Liver (tissue), 9 donors: ENCODE measurements around the gene CRADD. TPM values are rescaled to one million over a fixed set of nuclear protein-coding genes. Genes with fewer than 3 reads are reported as not detected.

Source experiments
- DNase-seq: peaks from one replicate; pipeline ENCODE4 v3.0.0-alpha.2; 2017; ENCODE audit warnings: low spot score
- H3K27ac ChIP-seq, 2 donors: one replicate each; pipeline ENCODE4 v1.7.0; 2013; ENCODE audit warnings: inconsistent platforms in 2 of 2, low read length in 2 of 2, control low read depth in 1 of 2, low read depth in 1 of 2, mild to moderate bottlenecking in 1 of 2
- H3K27me3 ChIP-seq, 4 donors: one replicate each; pipeline versions ENCODE4 v1.6.1 to v1.7.0; 2013; ENCODE audit warnings: low read length in 3 of 4, inconsistent platforms in 1 of 4, mild to moderate bottlenecking in 1 of 4, moderate library complexity in 1 of 4; ENCODE audit not compliant: control insufficient read depth in 4 of 4, insufficient read depth in 4 of 4
- H3K36me3 ChIP-seq, 4 donors: one replicate each; pipeline versions ENCODE4 v1.6.1 to v1.7.0; 2013; ENCODE audit warnings: low read length in 3 of 4, mild to moderate bottlenecking in 3 of 4, low read depth in 1 of 4, moderate library complexity in 1 of 4; ENCODE audit not compliant: control insufficient read depth in 4 of 4, insufficient read depth in 3 of 4
- H3K4me1 ChIP-seq, 4 donors: one replicate each; pipeline versions ENCODE4 v1.6.1 to v1.7.0; 2013; ENCODE audit warnings: low read length in 3 of 4, mild to moderate bottlenecking in 3 of 4, moderate library complexity in 1 of 4; ENCODE audit not compliant: control insufficient read depth in 4 of 4, insufficient read depth in 4 of 4
- H3K4me3 ChIP-seq, 3 donors: one replicate each; pipeline versions ENCODE4 v1.6.1 to v1.7.0; 2013; ENCODE audit warnings: low read length in 3 of 3, control low read depth in 1 of 3, low read depth in 1 of 3, mild to moderate bottlenecking in 1 of 3
- H3K9ac ChIP-seq, 2 donors: one replicate each; pipeline ENCODE4 v1.7.0; 2013; ENCODE audit warnings: low read length in 2 of 2, mild to moderate bottlenecking in 2 of 2, moderate library complexity in 2 of 2, control low read depth in 1 of 2, low read depth in 1 of 2
- H3K9me3 ChIP-seq, 4 donors: one replicate each; pipeline versions ENCODE4 v1.6.1 to v1.7.0; 2013; ENCODE audit warnings: low read length in 3 of 4; ENCODE audit not compliant: control insufficient read depth in 4 of 4
- EGR1 ChIP-seq, 2 donors: IDR thresholded peaks; 2 replicates each; pipeline ENCODE4 v1.6.1; 2016 to 2018; ENCODE audit warnings: antibody characterized with exemption in 2 of 2, low read depth in 2 of 2
- FOXA1 ChIP-seq: IDR thresholded peaks from 2 replicates; pipeline ENCODE4 v1.6.1; 2016; ENCODE audit warnings: antibody characterized with exemption
- FOXA2 ChIP-seq: IDR thresholded peaks from 2 replicates; pipeline ENCODE4 v1.6.1; 2016; ENCODE audit warnings: antibody characterized with exemption
- GABPA ChIP-seq, 2 donors: IDR thresholded peaks in 1 of 2; conservative IDR thresholded peaks in 1 of 2; 2 replicates each; pipeline ENCODE4 v1.6.1; 2016; ENCODE audit warnings: antibody characterized with exemption in 2 of 2, mild to moderate bottlenecking in 1 of 2, moderate library complexity in 1 of 2
- HNF4A ChIP-seq, 2 donors: conservative IDR thresholded peaks; 2 replicates each; pipeline ENCODE4 v1.6.1; 2016; ENCODE audit warnings: antibody characterized with exemption in 2 of 2, mild to moderate bottlenecking in 2 of 2
- HNF4G ChIP-seq: IDR thresholded peaks from 2 replicates; pipeline ENCODE4 v1.6.1; 2016; ENCODE audit warnings: antibody characterized with exemption
- JUND ChIP-seq, 2 donors: IDR thresholded peaks; 2 replicates each; pipeline ENCODE4 v1.6.1; 2016; ENCODE audit warnings: antibody characterized with exemption in 2 of 2
- NR2F2 ChIP-seq: IDR thresholded peaks from 2 replicates; pipeline ENCODE4 v1.6.1; 2016; ENCODE audit warnings: antibody characterized with exemption
- RAD21 ChIP-seq, 2 donors: IDR thresholded peaks; 2 replicates each; pipeline ENCODE4 v1.6.1; 2016; ENCODE audit warnings: antibody characterized with exemption in 2 of 2, mild to moderate bottlenecking in 2 of 2
- RXRA ChIP-seq, 2 donors: IDR thresholded peaks; 2 replicates each; pipeline ENCODE4 v1.6.1; 2017 to 2018; ENCODE audit warnings: antibody characterized with exemption in 2 of 2, mild to moderate bottlenecking in 1 of 2
- SP1 ChIP-seq: IDR thresholded peaks from 2 replicates; pipeline ENCODE4 v1.6.1; 2018; ENCODE audit warnings: antibody characterized with exemption, mild to moderate bottlenecking
- TAF1 ChIP-seq: conservative IDR thresholded peaks from 2 replicates; pipeline ENCODE4 v1.6.1; 2016; ENCODE audit warnings: antibody characterized with exemption, mild to moderate bottlenecking
- YY1 ChIP-seq: IDR thresholded peaks from 2 replicates; pipeline ENCODE4 v1.6.1; 2016; ENCODE audit warnings: antibody characterized with exemption, mild to moderate bottlenecking
- WGBS: extraction: QIAGEN DNeasy Blood & Tissue Kit; methylation state at CpG from one replicate; pipeline ENCODE4 v1.1.7; 2013; 5-methylcytosine and 5-hydroxymethylcytosine counted together
- polyA plus RNA-seq, 2 donors: library from polyadenylated mRNA; stranded (reverse) in 1 of 2; unstranded in 1 of 2; fragments of 200-250 nt in 1 of 2; fragments of >200 nt in 1 of 2; fragmentation: Nextera tagmentation in 1 of 2; extraction: Ambion mirVana in 1 of 2; gene quantifications; one replicate each; pipeline versions ENCODE4 v1.2.1 to v1.2.3, GENCODE V29; 2013 to 2015
- total RNA-seq, 2 donors: library from RNA; depleted of rRNA; stranded (reverse); fragments of >200 nt; gene quantifications; one replicate each; pipeline ENCODE4 v1.2.3, GENCODE V29; 2014
- TF ChIP-seq, protein P1 (sequence below): IDR thresholded peaks from 2 replicates; pipeline ENCODE4 v1.6.1; 2016; ENCODE audit warnings: antibody characterized with exemption
- TF ChIP-seq, protein P2 (sequence below): IDR thresholded peaks from 2 replicates; pipeline ENCODE4 v1.6.1; 2016; ENCODE audit warnings: antibody characterized with exemption, mild to moderate bottlenecking
- TF ChIP-seq, protein P3 (sequence below): IDR thresholded peaks from 2 replicates; pipeline ENCODE4 v1.6.1; 2016; ENCODE audit warnings: antibody characterized with exemption
- TF ChIP-seq, protein P4 (sequence below): IDR thresholded peaks from 2 replicates; pipeline ENCODE4 v1.6.1; 2016; ENCODE audit warnings: antibody characterized with exemption
- TF ChIP-seq, protein P5 (sequence below): fragments of 150-350 bp; IDR thresholded peaks from 2 replicates; pipeline ENCODE4 v1.5.1; 2017; ENCODE audit warnings: improper control_type of control experiment, low read depth, low read length; ENCODE audit not compliant: missing input control
- donor health status: healthy.
- donor health status: healthy.
- donor health status: healthy.
- donor health status: healthy.
- donor health status: healthy.

Gene CRADD
- total and polyA plus RNA-seq, 4 donors, result 19.4 to 48.9 (median 29.6) TPM

DNA sequence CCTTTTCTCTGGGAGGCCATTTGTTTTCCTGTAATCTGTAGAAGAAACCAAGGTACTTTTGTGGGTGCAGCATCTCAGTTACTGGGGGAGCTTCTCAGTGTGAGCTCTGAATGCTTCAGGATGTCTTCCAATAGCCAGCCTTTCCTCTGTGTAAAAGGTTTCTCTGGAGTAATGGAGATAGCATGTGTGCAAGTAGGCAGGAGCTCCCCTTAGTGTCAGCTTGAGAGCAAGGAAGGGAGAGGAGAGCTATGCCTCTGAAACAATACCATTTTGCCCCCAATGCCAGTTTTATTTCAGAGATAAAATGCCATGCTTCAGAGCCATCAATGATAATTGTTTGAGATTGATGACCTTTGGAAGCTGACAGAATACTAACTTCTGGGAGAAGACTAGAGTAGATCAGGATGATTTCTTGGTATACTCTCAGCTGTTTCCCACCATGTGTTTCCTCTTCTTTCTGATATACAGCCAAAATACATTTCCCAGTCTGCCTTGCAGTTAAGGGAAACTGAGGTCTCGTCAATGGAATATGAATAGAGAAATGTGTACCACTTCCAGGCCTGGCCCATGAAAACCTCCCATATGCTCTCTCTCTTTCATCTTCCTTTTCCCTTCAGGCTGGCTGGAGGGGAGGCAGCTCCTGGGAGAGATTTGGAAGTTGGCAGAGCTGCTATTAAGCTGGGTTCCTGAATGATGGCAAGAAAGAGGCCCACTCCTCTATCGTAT lies 125.7 kb downstream of the CRADD start:
- Histone ChIP-seq H3K27me3 (no peaks in the 10 kb centered on the region), H3K36me3 (no peaks in the 10 kb centered on the region), H3K27ac (no peak overlapping the region), H3K4me3 (no peak overlapping the region), H3K9me3 (no peaks in the 10 kb centered on the region), H3K4me1 (peaks cover 0 to 9% (median 1%) of the 10 kb centered on the region in 4 donors), H3K9ac (no peak overlapping the region)
- DNase-seq, result no peak
- TF ChIP-seq RAD21 (IDR thresholded peaks at IDR 0.05), result peak; percentile 65 to 71
- no peak for TF ChIP-seq RXRA (IDR thresholded peaks at IDR 0.05)
- TF ChIP-seq JUND (IDR thresholded peaks at IDR 0.05), result no peak
- TF ChIP-seq, protein P1, sequence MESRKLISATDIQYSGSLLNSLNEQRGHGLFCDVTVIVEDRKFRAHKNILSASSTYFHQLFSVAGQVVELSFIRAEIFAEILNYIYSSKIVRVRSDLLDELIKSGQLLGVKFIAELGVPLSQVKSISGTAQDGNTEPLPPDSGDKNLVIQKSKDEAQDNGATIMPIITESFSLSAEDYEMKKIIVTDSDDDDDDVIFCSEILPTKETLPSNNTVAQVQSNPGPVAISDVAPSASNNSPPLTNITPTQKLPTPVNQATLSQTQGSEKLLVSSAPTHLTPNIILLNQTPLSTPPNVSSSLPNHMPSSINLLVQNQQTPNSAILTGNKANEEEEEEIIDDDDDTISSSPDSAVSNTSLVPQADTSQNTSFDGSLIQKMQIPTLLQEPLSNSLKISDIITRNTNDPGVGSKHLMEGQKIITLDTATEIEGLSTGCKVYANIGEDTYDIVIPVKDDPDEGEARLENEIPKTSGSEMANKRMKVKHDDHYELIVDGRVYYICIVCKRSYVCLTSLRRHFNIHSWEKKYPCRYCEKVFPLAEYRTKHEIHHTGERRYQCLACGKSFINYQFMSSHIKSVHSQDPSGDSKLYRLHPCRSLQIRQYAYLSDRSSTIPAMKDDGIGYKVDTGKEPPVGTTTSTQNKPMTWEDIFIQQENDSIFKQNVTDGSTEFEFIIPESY, result no peak
- no peak for TF ChIP-seq FOXA2
- WGBS, result 80% methylated on average over 2 of the region's 2 CpGs

DNA sequence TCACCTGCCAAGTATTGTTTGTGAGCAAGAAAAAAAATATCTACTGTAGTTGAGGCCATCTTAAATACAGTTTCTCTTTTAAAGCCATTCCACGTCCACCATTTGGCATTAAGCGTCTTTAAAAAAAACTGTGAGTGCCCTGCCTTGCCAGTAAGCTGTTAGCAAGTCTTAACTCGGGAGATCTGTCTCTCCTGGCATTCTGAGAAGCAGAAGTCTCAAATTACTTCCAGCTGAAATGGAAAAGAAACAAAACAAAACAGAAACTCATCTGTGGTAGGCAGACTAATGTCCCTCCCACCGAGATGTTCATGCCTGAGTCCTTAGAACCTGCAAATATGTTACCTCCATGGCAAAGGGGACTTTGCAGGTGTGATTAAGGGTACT lies 126.2 kb downstream of the CRADD start:
- WGBS, result 74% methylated on average over 4 of the region's 4 CpGs
- no peak for DNase-seq
- Histone ChIP-seq H3K4me1 (peaks cover 0 to 9% (median 1%) of the 10 kb centered on the region in 4 donors), H3K36me3 (no peaks in the 10 kb centered on the region), H3K9ac (no peak overlapping the region), H3K4me3 (no peak overlapping the region), H3K27ac (no peak overlapping the region), H3K27me3 (no peaks in the 10 kb centered on the region), H3K9me3 (no peaks in the 10 kb centered on the region)
- TF ChIP-seq RAD21 (IDR thresholded peaks at IDR 0.05), result no peak
- TF ChIP-seq, protein P2, sequence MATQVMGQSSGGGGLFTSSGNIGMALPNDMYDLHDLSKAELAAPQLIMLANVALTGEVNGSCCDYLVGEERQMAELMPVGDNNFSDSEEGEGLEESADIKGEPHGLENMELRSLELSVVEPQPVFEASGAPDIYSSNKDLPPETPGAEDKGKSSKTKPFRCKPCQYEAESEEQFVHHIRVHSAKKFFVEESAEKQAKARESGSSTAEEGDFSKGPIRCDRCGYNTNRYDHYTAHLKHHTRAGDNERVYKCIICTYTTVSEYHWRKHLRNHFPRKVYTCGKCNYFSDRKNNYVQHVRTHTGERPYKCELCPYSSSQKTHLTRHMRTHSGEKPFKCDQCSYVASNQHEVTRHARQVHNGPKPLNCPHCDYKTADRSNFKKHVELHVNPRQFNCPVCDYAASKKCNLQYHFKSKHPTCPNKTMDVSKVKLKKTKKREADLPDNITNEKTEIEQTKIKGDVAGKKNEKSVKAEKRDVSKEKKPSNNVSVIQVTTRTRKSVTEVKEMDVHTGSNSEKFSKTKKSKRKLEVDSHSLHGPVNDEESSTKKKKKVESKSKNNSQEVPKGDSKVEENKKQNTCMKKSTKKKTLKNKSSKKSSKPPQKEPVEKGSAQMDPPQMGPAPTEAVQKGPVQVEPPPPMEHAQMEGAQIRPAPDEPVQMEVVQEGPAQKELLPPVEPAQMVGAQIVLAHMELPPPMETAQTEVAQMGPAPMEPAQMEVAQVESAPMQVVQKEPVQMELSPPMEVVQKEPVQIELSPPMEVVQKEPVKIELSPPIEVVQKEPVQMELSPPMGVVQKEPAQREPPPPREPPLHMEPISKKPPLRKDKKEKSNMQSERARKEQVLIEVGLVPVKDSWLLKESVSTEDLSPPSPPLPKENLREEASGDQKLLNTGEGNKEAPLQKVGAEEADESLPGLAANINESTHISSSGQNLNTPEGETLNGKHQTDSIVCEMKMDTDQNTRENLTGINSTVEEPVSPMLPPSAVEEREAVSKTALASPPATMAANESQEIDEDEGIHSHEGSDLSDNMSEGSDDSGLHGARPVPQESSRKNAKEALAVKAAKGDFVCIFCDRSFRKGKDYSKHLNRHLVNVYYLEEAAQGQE, result no peak
- TF ChIP-seq, protein P3, sequence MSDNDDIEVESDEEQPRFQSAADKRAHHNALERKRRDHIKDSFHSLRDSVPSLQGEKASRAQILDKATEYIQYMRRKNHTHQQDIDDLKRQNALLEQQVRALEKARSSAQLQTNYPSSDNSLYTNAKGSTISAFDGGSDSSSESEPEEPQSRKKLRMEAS, result no peak
- no peak for TF ChIP-seq FOXA1
- no peak for TF ChIP-seq TAF1
- TF ChIP-seq, protein P1, result no peak
- no peak for TF ChIP-seq RXRA (IDR thresholded peaks at IDR 0.05)
- no peak for TF ChIP-seq NR2F2
- no peak for TF ChIP-seq FOXA2
- no peak for TF ChIP-seq HNF4G
- TF ChIP-seq, protein P4, sequence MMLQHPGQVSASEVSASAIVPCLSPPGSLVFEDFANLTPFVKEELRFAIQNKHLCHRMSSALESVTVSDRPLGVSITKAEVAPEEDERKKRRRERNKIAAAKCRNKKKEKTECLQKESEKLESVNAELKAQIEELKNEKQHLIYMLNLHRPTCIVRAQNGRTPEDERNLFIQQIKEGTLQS, result no peak
- TF ChIP-seq JUND (IDR thresholded peaks at IDR 0.05), result no peak
- TF ChIP-seq, protein P5, sequence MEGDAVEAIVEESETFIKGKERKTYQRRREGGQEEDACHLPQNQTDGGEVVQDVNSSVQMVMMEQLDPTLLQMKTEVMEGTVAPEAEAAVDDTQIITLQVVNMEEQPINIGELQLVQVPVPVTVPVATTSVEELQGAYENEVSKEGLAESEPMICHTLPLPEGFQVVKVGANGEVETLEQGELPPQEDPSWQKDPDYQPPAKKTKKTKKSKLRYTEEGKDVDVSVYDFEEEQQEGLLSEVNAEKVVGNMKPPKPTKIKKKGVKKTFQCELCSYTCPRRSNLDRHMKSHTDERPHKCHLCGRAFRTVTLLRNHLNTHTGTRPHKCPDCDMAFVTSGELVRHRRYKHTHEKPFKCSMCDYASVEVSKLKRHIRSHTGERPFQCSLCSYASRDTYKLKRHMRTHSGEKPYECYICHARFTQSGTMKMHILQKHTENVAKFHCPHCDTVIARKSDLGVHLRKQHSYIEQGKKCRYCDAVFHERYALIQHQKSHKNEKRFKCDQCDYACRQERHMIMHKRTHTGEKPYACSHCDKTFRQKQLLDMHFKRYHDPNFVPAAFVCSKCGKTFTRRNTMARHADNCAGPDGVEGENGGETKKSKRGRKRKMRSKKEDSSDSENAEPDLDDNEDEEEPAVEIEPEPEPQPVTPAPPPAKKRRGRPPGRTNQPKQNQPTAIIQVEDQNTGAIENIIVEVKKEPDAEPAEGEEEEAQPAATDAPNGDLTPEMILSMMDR, result no peak
- TF ChIP-seq YY1, result no peak
- no peak for TF ChIP-seq SP1
- TF ChIP-seq EGR1 (IDR thresholded peaks at IDR 0.05; ENCODE audit: low read depth in 2 of 2), result no peak
- TF ChIP-seq HNF4A (conservative IDR thresholded peaks at IDR 0.05), result no peak
- TF ChIP-seq GABPA (IDR thresholded peaks at IDR 0.05 in 1 of 2, conservative IDR thresholded peaks at IDR 0.05 in 1 of 2), result no peak
